NOMO-1 treated with dmso at 0.1 percent for 144 hours (cell line): ENCODE results near the gene THAP5.

ENCODE experiments used
- DNase-seq: peaks from one replicate; lab custom pipeline; 2025; ENCODE audit not compliant: unreplicated experiment; lab: John Stamatoyannopoulos, UW

THAP5 gene

GRCh38 chr7:108569381-108570145 lies at the start of gene THAP5, which contains the start of gene DNAJB9:
TSS of gene THAP5 (minus strand) at chr7:108569706. CDS start at chr7:108569569, 137 bp downstream.
TSS of gene DNAJB9 (plus strand) at chr7:108569874. CDS start at chr7:108571727, 1,853 bp downstream.
- peak; percentile 88 for DNase-seq

- no peak for DNase-seq
Measured at GRCh38 chr7:108618056-108618455, 48.5 kb upstream of the THAP5 start.

- no peak for DNase-seq
Measured at GRCh38 chr7:108614896-108615295, 45.4 kb upstream of the THAP5 start.

GRCh38 chr7:108613949-108614381 lies 44.5 kb upstream of the THAP5 start:
- no peak for DNase-seq

GRCh38 chr7:108613147-108613948 lies 43.8 kb upstream of the THAP5 start:
- DNase-seq = no peak

GRCh38 chr7:108611268-108611667 lies 41.8 kb upstream of the THAP5 start:
- no peak for DNase-seq

GRCh38 chr7:108609643-108610042 lies 40.1 kb upstream of the THAP5 start:
- no peak for DNase-seq

GRCh38 chr7:108605559-108606201 lies 36.2 kb upstream of the THAP5 start:
- no peak for DNase-seq

GRCh38 chr7:108604307-108605077 lies 35.0 kb upstream of the THAP5 start:
- DNase-seq = no peak

GRCh38 chr7:108603656-108604306 lies 34.3 kb upstream of the THAP5 start:
- no peak for DNase-seq

GRCh38 chr7:108600399-108600798 lies 30.9 kb upstream of the THAP5 start:
- DNase-seq = no peak

GRCh38 chr7:108598914-108599580 lies 29.5 kb upstream of the THAP5 start:
- DNase-seq = no peak

GRCh38 chr7:108598153-108598552 lies 28.6 kb upstream of the THAP5 start:
- DNase-seq = no peak

GRCh38 chr7:108596560-108596959 lies 27.1 kb upstream of the THAP5 start:
- no peak for DNase-seq

- no peak for DNase-seq
Measured at GRCh38 chr7:108592646-108593201, 23.2 kb upstream of the THAP5 start.

- no peak for DNase-seq
Measured at GRCh38 chr7:108590606-108591005, 21.1 kb upstream of the THAP5 start.

- no peak for DNase-seq
Measured at GRCh38 chr7:108589874-108590273, 20.4 kb upstream of the THAP5 start.

- DNase-seq = no peak
Measured at GRCh38 chr7:108589199-108589598, 19.7 kb upstream of the THAP5 start.

GRCh38 chr7:108586274-108586710 lies 16.8 kb upstream of the THAP5 start:
- DNase-seq = no peak
